Measurements from ENCODE around the gene PACRG.

DNA sequence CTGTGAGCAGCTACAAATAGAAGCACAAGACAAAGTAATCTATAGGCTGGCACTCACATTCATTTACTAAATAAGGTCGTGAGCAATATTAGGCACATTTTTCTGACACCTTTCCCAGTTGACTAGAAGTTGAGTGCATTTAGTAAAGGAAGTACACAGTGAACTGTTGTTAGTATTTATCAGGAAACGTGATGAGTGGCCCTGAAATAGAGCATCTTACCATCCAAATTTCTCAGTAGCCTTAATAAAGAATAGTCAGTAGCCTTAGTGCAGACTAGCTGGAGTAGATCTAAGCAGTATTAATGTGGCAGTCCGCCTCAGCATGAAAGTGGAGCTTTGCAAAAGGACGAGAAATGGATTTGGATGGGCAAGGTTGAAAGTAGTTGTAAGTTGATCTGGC, 481.2 kb downstream of the PACRG start:
- TF ChIP-seq SRF (IDR thresholded peaks at IDR 0.05; ENCODE audit: low read depth in 2 of 2, low read length in 2 of 2) (no peak), NRF1 (conservative IDR thresholded peaks at IDR 0.05; ENCODE audit: low read depth, low read length) (no peak)
